ENCODE results near the gene ETF1. TPM values are rescaled to one million over a fixed set of nuclear protein-coding genes. Genes with fewer than 3 reads are reported as not detected.

The ETF1 gene
- total and polyA plus RNA-seq, 2 donors (not counting 1 experiment from before 2014, with no cell fraction given): 10.2 to 50.5 TPM

DNA sequence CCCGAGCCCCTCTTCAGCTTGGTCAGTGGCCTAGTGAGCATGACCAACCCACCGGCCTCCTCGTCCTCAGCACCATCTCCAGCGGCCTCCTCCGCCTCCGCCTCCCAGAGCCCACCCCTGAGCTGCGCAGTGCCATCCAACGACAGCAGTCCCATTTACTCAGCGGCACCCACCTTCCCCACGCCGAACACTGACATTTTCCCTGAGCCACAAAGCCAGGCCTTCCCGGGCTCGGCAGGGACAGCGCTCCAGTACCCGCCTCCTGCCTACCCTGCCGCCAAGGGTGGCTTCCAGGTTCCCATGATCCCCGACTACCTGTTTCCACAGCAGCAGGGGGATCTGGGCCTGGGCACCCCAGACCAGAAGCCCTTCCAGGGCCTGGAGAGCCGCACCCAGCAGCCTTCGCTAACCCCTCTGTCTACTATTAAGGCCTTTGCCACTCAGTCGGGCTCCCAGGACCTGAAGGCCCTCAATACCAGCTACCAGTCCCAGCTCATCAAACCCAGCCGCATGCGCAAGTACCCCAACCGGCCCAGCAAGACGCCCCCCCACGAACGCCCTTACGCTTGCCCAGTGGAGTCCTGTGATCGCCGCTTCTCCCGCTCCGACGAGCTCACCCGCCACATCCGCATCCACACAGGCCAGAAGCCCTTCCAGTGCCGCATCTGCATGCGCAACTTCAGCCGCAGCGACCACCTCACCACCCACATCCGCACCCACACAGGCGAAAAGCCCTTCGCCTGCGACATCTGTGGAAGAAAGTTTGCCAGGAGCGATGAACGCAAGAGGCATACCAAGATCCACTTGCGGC is 75.9 kb downstream of the ETF1 start:
- H3K79me2 ChIP-seq (ENCODE audit: control insufficient read depth, insufficient read depth, low read length): peaks cover 3% of the 10 kb centered on the region
- intact Hi-C loops (cut with micrococcal nuclease): loop anchor here (10.0 kb wide), 1 partner anchor 938 kb away; the partner anchor contains the start of gene SPATA24
- Mint-ChIP-seq H3K27ac (peak overlapping the region; percentile 71), H3K4me1 (peaks cover 31% of the 10 kb centered on the region), H3K4me3 (peak overlapping the region; percentile 94), H3K27me3 (no peaks in the 10 kb centered on the region), H3K9me3 (ENCODE audit: insufficient read depth) (no peaks in the 10 kb centered on the region)
- CTCF ChIA-PET: interaction anchor here (9.3 kb wide), 1 partner anchor 18 kb away, joined by 65 read pairs; no protein-coding TSS in a partner anchor
- H3K4me1 ChIP-seq (ENCODE audit: control insufficient read depth in 2 of 2, insufficient read depth in 2 of 2, low read length in 2 of 2): peaks cover 16 to 29% of the 10 kb centered on the region in 2 donors
- DNase-seq: peak; percentile 36
- H3K9ac ChIP-seq (ENCODE audit: low read length): peak overlapping the region; percentile 91
- no peaks in the 10 kb centered on the region for H3K27me3 ChIP-seq (replicated peaks in 1 of 4; ENCODE audit: control extremely low read depth in 1 of 4, control insufficient read depth in 3 of 4, insufficient read depth in 4 of 4, low read length in 3 of 4)
- no peak overlapping the region for H3K27ac ChIP-seq (ENCODE audit: low read length in 2 of 2)
- peak overlapping the region in 3 of 5 experiments; percentile 57 to 98 (median 67) for H3K4me3 ChIP-seq (ENCODE audit: control extremely low read depth in 1 of 5, extremely low read depth in 1 of 5, insufficient read depth in 1 of 5, low read depth in 2 of 5, low read length in 4 of 5)
- TF ChIP-seq, protein P1, sequence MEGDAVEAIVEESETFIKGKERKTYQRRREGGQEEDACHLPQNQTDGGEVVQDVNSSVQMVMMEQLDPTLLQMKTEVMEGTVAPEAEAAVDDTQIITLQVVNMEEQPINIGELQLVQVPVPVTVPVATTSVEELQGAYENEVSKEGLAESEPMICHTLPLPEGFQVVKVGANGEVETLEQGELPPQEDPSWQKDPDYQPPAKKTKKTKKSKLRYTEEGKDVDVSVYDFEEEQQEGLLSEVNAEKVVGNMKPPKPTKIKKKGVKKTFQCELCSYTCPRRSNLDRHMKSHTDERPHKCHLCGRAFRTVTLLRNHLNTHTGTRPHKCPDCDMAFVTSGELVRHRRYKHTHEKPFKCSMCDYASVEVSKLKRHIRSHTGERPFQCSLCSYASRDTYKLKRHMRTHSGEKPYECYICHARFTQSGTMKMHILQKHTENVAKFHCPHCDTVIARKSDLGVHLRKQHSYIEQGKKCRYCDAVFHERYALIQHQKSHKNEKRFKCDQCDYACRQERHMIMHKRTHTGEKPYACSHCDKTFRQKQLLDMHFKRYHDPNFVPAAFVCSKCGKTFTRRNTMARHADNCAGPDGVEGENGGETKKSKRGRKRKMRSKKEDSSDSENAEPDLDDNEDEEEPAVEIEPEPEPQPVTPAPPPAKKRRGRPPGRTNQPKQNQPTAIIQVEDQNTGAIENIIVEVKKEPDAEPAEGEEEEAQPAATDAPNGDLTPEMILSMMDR (IDR thresholded peaks at IDR 0.05): no peak
- TF ChIP-seq EZH2 (IDR thresholded peaks at IDR 0.05; ENCODE audit: borderline replicate concordance, insufficient read depth, low read depth, low read length, poor library complexity, severe bottlenecking): no peak
- H2AFZ ChIP-seq (ENCODE audit: insufficient read depth, low read depth, low read length, poor library complexity, severe bottlenecking): no peak overlapping the region
- no peaks in the 10 kb centered on the region for H3K9me3 ChIP-seq (ENCODE audit: control extremely low read depth in 1 of 3, control insufficient read depth in 2 of 3, insufficient read depth in 1 of 3, low read length in 2 of 3)
- no peak for ATAC-seq (ENCODE audit: low read depth)
- H3K36me3 ChIP-seq (replicated peaks in 1 of 2; ENCODE audit: control extremely low read depth in 1 of 2, control insufficient read depth in 1 of 2, extremely low read depth in 1 of 2, insufficient read depth in 2 of 2, low read length in 1 of 2): peaks cover 0 to 2% of the 10 kb centered on the region in 2 experiments
- 97% methylated on average over 45 of the region's 45 CpGs for WGBS (ENCODE audit: insufficient coverage)
- peak overlapping the region; percentile 100 for H3K4me2 ChIP-seq (replicated peaks; ENCODE audit: low read depth, low read length, poor library complexity, severe bottlenecking)
- peaks cover 25% of the 10 kb centered on the region for H4K20me1 ChIP-seq (ENCODE audit: control insufficient read depth, insufficient read depth, low read length, poor library complexity, severe bottlenecking)
- POLR2A ChIA-PET: no interaction called here

Data from B cell (primary cell).